Measurements from ENCODE around the gene TMPRSS15. TPM values are rescaled to one million over a fixed set of nuclear protein-coding genes. Genes with fewer than 3 reads are reported as not detected.

TMPRSS15 gene
- total RNA-seq = not detected

- no peaks in the 10 kb centered on the region for H3K36me3 Mint-ChIP-seq
- DNase-seq = no peak
- no peak within 1 kb of the TSS for H3K4me3 Mint-ChIP-seq
- no peaks in the 10 kb centered on the region for H3K27me3 Mint-ChIP-seq
- CTCF ChIA-PET = no interaction called here
- no peak within 1 kb of the TSS for H3K27ac Mint-ChIP-seq
- no peaks in the 10 kb centered on the region for H3K9me3 Mint-ChIP-seq (ENCODE audit: low read depth)
- H3K4me1 Mint-ChIP-seq = no peaks in the 10 kb centered on the region
- no peak for ATAC-seq
These were observed at the start of gene TMPRSS15 for GRCh38 chr21:18403735-18404450. TSS of gene TMPRSS15 (minus strand) at chr21:18403785. CDS start at chr21:18403622, 163 bp downstream.

- H3K4me3 Mint-ChIP-seq = no peak overlapping the region
- ATAC-seq = no peak
- CTCF ChIA-PET = no interaction called here
- H3K4me1 Mint-ChIP-seq = no peaks in the 10 kb centered on the region
- H3K9me3 Mint-ChIP-seq (ENCODE audit: low read depth) = peaks cover 5% of the 10 kb centered on the region
- DNase-seq = no peak
- no peaks in the 10 kb centered on the region for H3K27me3 Mint-ChIP-seq
- no peaks in the 10 kb centered on the region for H3K36me3 Mint-ChIP-seq
- no peak overlapping the region for H3K27ac Mint-ChIP-seq
These were observed 48.1 kb upstream of the TMPRSS15 start for GRCh38 chr21:18451670-18452069.

GRCh38 chr21:18449605-18450550, 46.3 kb upstream of the TMPRSS15 start:
- CTCF ChIA-PET = no interaction called here
- Mint-ChIP-seq H3K9me3 (ENCODE audit: low read depth) (peaks cover 7% of the 10 kb centered on the region), H3K4me1 (no peaks in the 10 kb centered on the region), H3K4me3 (no peak overlapping the region), H3K27ac (no peak overlapping the region), H3K36me3 (no peaks in the 10 kb centered on the region), H3K27me3 (no peaks in the 10 kb centered on the region)
- DNase-seq = no peak
- no peak for ATAC-seq

GRCh38 chr21:18443701-18444100, 40.1 kb upstream of the TMPRSS15 start:
- Mint-ChIP-seq H3K4me1 (no peaks in the 10 kb centered on the region), H3K9me3 (ENCODE audit: low read depth) (peaks cover 2% of the 10 kb centered on the region), H3K36me3 (no peaks in the 10 kb centered on the region), H3K27me3 (no peaks in the 10 kb centered on the region), H3K4me3 (no peak overlapping the region), H3K27ac (no peak overlapping the region)
- ATAC-seq (no peak), DNase-seq (no peak)
- CTCF ChIA-PET = no interaction called here

- no peaks in the 10 kb centered on the region for H3K27me3 Mint-ChIP-seq
- peaks cover 2% of the 10 kb centered on the region for H3K9me3 Mint-ChIP-seq (ENCODE audit: low read depth)
- no peak overlapping the region for H3K27ac Mint-ChIP-seq
- no peak for ATAC-seq
- no peak overlapping the region for H3K4me3 Mint-ChIP-seq
- CTCF ChIA-PET = no interaction called here
- no peak for DNase-seq
- no peaks in the 10 kb centered on the region for H3K36me3 Mint-ChIP-seq
- no peaks in the 10 kb centered on the region for H3K4me1 Mint-ChIP-seq
These were observed 39.5 kb upstream of the TMPRSS15 start for GRCh38 chr21:18443085-18443484.

GRCh38 chr21:18430341-18430740, 26.8 kb upstream of the TMPRSS15 start:
- H3K4me1 Mint-ChIP-seq = no peaks in the 10 kb centered on the region
- H3K4me3 Mint-ChIP-seq = no peak overlapping the region
- CTCF ChIA-PET = no interaction called here
- DNase-seq (no peak), ATAC-seq (no peak)
- no peaks in the 10 kb centered on the region for H3K36me3 Mint-ChIP-seq
- no peak overlapping the region for H3K27ac Mint-ChIP-seq
- H3K9me3 Mint-ChIP-seq (ENCODE audit: low read depth) = no peaks in the 10 kb centered on the region
- no peaks in the 10 kb centered on the region for H3K27me3 Mint-ChIP-seq

- no peaks in the 10 kb centered on the region for H3K4me1 Mint-ChIP-seq
- no peak overlapping the region for H3K4me3 Mint-ChIP-seq
These were observed 20.7 kb upstream of the TMPRSS15 start for GRCh38 chr21:18424276-18424675.

GRCh38 chr21:18417141-18417790, 13.7 kb upstream of the TMPRSS15 start:
- Mint-ChIP-seq H3K27ac (no peak overlapping the region), H3K9me3 (ENCODE audit: low read depth) (peaks cover 8% of the 10 kb centered on the region), H3K36me3 (no peaks in the 10 kb centered on the region), H3K27me3 (no peaks in the 10 kb centered on the region), H3K4me1 (no peaks in the 10 kb centered on the region), H3K4me3 (no peak overlapping the region)
- DNase-seq = no peak
- CTCF ChIA-PET = no interaction called here
- no peak for ATAC-seq

More at GRCh38 chr21:18424276-18424675, 20.7 kb upstream of the TMPRSS15 start:
- Mint-ChIP-seq H3K36me3 (no peaks in the 10 kb centered on the region), H3K27ac (no peak overlapping the region), H3K9me3 (ENCODE audit: low read depth) (peaks cover 2% of the 10 kb centered on the region), H3K27me3 (no peaks in the 10 kb centered on the region)
- ATAC-seq (no peak), DNase-seq (no peak)
- CTCF ChIA-PET = no interaction called here

GRCh38 chr21:18411565-18411964, 8.0 kb upstream of the TMPRSS15 start:
- H3K4me1 Mint-ChIP-seq = no peaks in the 10 kb centered on the region
- H3K27ac Mint-ChIP-seq = no peak overlapping the region
- CTCF ChIA-PET = no interaction called here
- no peak for ATAC-seq
- no peak overlapping the region for H3K4me3 Mint-ChIP-seq
- H3K27me3 Mint-ChIP-seq = no peaks in the 10 kb centered on the region
- no peaks in the 10 kb centered on the region for H3K36me3 Mint-ChIP-seq
- no peak for DNase-seq
- peaks cover 7% of the 10 kb centered on the region for H3K9me3 Mint-ChIP-seq (ENCODE audit: low read depth)

GRCh38 chr21:18409579-18409978, 6.0 kb upstream of the TMPRSS15 start:
- no peak for DNase-seq
- Mint-ChIP-seq H3K36me3 (no peaks in the 10 kb centered on the region), H3K9me3 (ENCODE audit: low read depth) (peaks cover 2% of the 10 kb centered on the region), H3K4me1 (no peaks in the 10 kb centered on the region), H3K27me3 (no peaks in the 10 kb centered on the region), H3K4me3 (no peak overlapping the region), H3K27ac (no peak overlapping the region)
- CTCF ChIA-PET = no interaction called here
- ATAC-seq = no peak

GRCh38 chr21:18398843-18399242, 4.7 kb downstream of the TMPRSS15 start:
- H3K4me3 Mint-ChIP-seq = no peak overlapping the region
- H3K4me1 Mint-ChIP-seq = no peaks in the 10 kb centered on the region
- DNase-seq = no peak
- no peak for ATAC-seq
- CTCF ChIA-PET = no interaction called here
- H3K9me3 Mint-ChIP-seq (ENCODE audit: low read depth) = no peaks in the 10 kb centered on the region
- no peaks in the 10 kb centered on the region for H3K27me3 Mint-ChIP-seq
- no peak overlapping the region for H3K27ac Mint-ChIP-seq
- no peaks in the 10 kb centered on the region for H3K36me3 Mint-ChIP-seq

- CTCF ChIA-PET = no interaction called here
- Mint-ChIP-seq H3K4me1 (no peaks in the 10 kb centered on the region), H3K9me3 (ENCODE audit: low read depth) (peaks cover 8% of the 10 kb centered on the region), H3K4me3 (no peak overlapping the region), H3K27me3 (no peaks in the 10 kb centered on the region), H3K27ac (no peak overlapping the region), H3K36me3 (no peaks in the 10 kb centered on the region)
- no peak for DNase-seq
- no peak for ATAC-seq
These were observed 15.6 kb downstream of the TMPRSS15 start for GRCh38 chr21:18387994-18388393.

GRCh38 chr21:18384771-18385170, 18.8 kb downstream of the TMPRSS15 start:
- no peak for DNase-seq
- H3K4me3 Mint-ChIP-seq = no peak overlapping the region
- no peak overlapping the region for H3K27ac Mint-ChIP-seq
- ATAC-seq = no peak
- peaks cover 2% of the 10 kb centered on the region for H3K9me3 Mint-ChIP-seq (ENCODE audit: low read depth)
- H3K27me3 Mint-ChIP-seq = no peaks in the 10 kb centered on the region
- H3K36me3 Mint-ChIP-seq = no peaks in the 10 kb centered on the region
- H3K4me1 Mint-ChIP-seq = no peaks in the 10 kb centered on the region
- CTCF ChIA-PET = no interaction called here
